HL-60 (cell line): Measurements from ENCODE around the gene GPATCH8.

ENCODE experiments used
- DNase-seq, 2 experiments: peaks; one replicate each; pipeline ENCODE4 v3.0.0-alpha.2; 2010 to 2020; ENCODE audit warnings: low read depth in 1 of 2, low spot score in 1 of 2
- H3K27ac ChIP-seq: fragments of 250-450 bp; sonication (Bioruptor Pico); replicated peaks from 2 replicates; pipeline ENCODE4 v1.5.1; 2020; ENCODE audit warnings: mild to moderate bottlenecking, moderate library complexity
- H3K27me3 ChIP-seq: fragments of 250-450 bp; sonication (Bioruptor Pico); 2 replicates; pipeline ENCODE4 v1.5.1; 2021; ENCODE audit warnings: mild to moderate bottlenecking, moderate library complexity; ENCODE audit not compliant: insufficient read depth, poor library complexity, severe bottlenecking
- H3K4me3 ChIP-seq: replicated peaks from 2 replicates; pipeline ENCODE4 v1.5.1; 2011; ENCODE audit warnings: mild to moderate bottlenecking, control low read depth, low read length; ENCODE audit not compliant: insufficient read depth
- GABPA ChIP-seq: IDR thresholded peaks from 2 replicates; pipeline ENCODE4 v1.6.1; 2012; ENCODE audit warnings: low read depth
- POLR2AphosphoS5 ChIP-seq: IDR thresholded peaks from 2 replicates; pipeline ENCODE4 v1.6.1; 2012; ENCODE audit warnings: low read depth
- SPI1 ChIP-seq: IDR thresholded peaks from 2 replicates; pipeline ENCODE4 v1.6.1; 2012; ENCODE audit warnings: low read depth, mild to moderate bottlenecking, borderline replicate concordance
- TF ChIP-seq, protein P1 (sequence below): IDR thresholded peaks from one replicate; pipeline ENCODE4 v1.5.1; 2011; ENCODE audit warnings: low read length, control low read depth, inconsistent platforms; ENCODE audit not compliant: insufficient read depth
- TF ChIP-seq, protein P2 (sequence below): IDR thresholded peaks from 2 replicates; pipeline ENCODE4 v1.6.1; 2012; ENCODE audit warnings: low read depth; ENCODE audit not compliant: insufficient replicate concordance

The GPATCH8 gene

DNA sequence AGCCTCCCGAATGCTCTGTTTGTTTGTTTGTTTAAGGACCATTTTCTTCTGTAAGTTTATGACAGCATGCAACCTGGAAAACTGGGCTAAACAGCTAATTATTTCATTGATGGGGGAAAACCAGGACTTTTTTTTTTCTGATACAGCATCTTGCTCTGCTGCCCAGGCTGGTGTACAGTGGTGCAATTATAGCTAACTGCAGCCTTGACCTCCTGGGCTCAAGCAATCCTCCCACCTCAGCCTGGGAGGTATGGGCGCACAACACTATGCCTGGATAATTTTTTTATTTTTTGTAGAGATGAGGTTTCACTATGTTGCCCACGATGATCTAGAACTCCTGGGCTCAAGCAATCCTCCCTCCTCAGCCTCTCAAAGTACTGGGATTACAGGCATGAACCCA lies 37.3 kb downstream of the GPATCH8 start:
- TF ChIP-seq SPI1 (no peak), GABPA (no peak), POLR2AphosphoS5 (no peak)
- TF ChIP-seq, protein P1, sequence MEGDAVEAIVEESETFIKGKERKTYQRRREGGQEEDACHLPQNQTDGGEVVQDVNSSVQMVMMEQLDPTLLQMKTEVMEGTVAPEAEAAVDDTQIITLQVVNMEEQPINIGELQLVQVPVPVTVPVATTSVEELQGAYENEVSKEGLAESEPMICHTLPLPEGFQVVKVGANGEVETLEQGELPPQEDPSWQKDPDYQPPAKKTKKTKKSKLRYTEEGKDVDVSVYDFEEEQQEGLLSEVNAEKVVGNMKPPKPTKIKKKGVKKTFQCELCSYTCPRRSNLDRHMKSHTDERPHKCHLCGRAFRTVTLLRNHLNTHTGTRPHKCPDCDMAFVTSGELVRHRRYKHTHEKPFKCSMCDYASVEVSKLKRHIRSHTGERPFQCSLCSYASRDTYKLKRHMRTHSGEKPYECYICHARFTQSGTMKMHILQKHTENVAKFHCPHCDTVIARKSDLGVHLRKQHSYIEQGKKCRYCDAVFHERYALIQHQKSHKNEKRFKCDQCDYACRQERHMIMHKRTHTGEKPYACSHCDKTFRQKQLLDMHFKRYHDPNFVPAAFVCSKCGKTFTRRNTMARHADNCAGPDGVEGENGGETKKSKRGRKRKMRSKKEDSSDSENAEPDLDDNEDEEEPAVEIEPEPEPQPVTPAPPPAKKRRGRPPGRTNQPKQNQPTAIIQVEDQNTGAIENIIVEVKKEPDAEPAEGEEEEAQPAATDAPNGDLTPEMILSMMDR = no peak
- TF ChIP-seq, protein P2, sequence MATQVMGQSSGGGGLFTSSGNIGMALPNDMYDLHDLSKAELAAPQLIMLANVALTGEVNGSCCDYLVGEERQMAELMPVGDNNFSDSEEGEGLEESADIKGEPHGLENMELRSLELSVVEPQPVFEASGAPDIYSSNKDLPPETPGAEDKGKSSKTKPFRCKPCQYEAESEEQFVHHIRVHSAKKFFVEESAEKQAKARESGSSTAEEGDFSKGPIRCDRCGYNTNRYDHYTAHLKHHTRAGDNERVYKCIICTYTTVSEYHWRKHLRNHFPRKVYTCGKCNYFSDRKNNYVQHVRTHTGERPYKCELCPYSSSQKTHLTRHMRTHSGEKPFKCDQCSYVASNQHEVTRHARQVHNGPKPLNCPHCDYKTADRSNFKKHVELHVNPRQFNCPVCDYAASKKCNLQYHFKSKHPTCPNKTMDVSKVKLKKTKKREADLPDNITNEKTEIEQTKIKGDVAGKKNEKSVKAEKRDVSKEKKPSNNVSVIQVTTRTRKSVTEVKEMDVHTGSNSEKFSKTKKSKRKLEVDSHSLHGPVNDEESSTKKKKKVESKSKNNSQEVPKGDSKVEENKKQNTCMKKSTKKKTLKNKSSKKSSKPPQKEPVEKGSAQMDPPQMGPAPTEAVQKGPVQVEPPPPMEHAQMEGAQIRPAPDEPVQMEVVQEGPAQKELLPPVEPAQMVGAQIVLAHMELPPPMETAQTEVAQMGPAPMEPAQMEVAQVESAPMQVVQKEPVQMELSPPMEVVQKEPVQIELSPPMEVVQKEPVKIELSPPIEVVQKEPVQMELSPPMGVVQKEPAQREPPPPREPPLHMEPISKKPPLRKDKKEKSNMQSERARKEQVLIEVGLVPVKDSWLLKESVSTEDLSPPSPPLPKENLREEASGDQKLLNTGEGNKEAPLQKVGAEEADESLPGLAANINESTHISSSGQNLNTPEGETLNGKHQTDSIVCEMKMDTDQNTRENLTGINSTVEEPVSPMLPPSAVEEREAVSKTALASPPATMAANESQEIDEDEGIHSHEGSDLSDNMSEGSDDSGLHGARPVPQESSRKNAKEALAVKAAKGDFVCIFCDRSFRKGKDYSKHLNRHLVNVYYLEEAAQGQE = no peak
- H3K4me3 ChIP-seq = no peak overlapping the region
- no peaks in the 10 kb centered on the region for H3K27me3 ChIP-seq
- DNase-seq = no peak
- H3K27ac ChIP-seq = no peak overlapping the region

DNA sequence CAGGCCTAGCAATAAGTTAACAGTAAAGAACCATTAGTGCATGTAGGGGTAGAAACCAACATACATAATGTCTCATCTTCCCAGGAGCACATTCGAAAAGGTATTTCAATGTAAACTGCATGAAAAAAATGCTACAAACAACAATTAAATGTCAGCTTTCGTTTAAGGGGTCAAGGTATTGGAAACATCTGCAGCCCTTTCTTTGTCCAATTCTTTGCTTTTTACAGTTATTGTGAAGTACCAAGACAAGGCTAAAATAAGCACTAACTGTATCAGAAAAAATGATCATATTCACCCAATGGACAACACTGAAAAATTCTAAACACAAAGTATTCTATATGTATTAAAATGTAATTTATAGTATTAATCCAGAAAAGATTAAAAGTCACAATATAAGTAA lies 37.9 kb downstream of the GPATCH8 start:
- TF ChIP-seq, protein P1 = no peak
- TF ChIP-seq GABPA (no peak), SPI1 (no peak), POLR2AphosphoS5 (no peak)
- TF ChIP-seq, protein P2 = no peak
- H3K27ac ChIP-seq = no peak overlapping the region
- DNase-seq = no peak

DNA sequence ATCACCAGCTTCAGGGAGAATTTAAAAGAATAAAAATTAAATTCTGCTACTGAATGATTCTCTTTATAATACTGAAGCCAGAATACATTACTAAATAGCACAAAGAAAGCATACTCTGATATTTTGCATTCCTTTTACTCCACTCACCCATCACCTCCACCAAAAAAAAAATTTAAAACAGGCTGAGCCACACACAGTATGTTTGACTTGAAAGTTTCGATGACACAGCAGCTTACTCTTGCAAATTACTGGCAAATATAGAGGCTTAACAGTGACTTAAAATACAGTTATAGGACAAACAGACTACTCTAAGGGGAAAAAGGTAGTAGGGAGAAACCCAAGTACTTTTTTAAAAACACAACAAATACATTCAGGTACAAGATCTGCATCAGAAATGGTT lies 39.2 kb downstream of the GPATCH8 start:
- TF ChIP-seq, protein P1 = no peak
- TF ChIP-seq SPI1 = no peak
- TF ChIP-seq GABPA = no peak
- TF ChIP-seq, protein P2 = no peak
- no peak for TF ChIP-seq POLR2AphosphoS5
- no peak for DNase-seq
- H3K4me3 ChIP-seq = no peak overlapping the region
- no peak overlapping the region for H3K27ac ChIP-seq
- no peaks in the 10 kb centered on the region for H3K27me3 ChIP-seq

More for the DNA sequence above, 37.9 kb downstream of the GPATCH8 start:
- H3K4me3 ChIP-seq = no peak overlapping the region
- no peaks in the 10 kb centered on the region for H3K27me3 ChIP-seq
